GM04504 (cell line): Measurements from ENCODE around the gene IRF5.

ENCODE experiments used
- DNase-seq: peaks from one replicate; pipeline ENCODE4 v3.0.0-alpha.2; 2012; ENCODE audit warnings: low read depth

Gene IRF5

GRCh38 chr7:128937647-128938543 is at the start of gene IRF5:
IRF5 (plus strand) TSS chr7:128937927; CDS start chr7:128942082, 4,155 bp downstream.
- DNase-seq, result no peak

GRCh38 chr7:128888039-128888755 is 49.5 kb upstream of the IRF5 start:
- DNase-seq, result no peak

- DNase-seq, result no peak
Observed at GRCh38 chr7:128888756-128889095, 49.0 kb upstream of the IRF5 start.

GRCh38 chr7:128889121-128889520 is 48.6 kb upstream of the IRF5 start:
- DNase-seq, result no peak

GRCh38 chr7:128890306-128891109 is 47.2 kb upstream of the IRF5 start:
- no peak for DNase-seq

GRCh38 chr7:128891110-128891941 is 46.4 kb upstream of the IRF5 start:
- no peak for DNase-seq

- no peak for DNase-seq
Observed at GRCh38 chr7:128891942-128892269, 45.8 kb upstream of the IRF5 start.

- no peak for DNase-seq
Observed at GRCh38 chr7:128892521-128893250, 45.0 kb upstream of the IRF5 start.

GRCh38 chr7:128893251-128894100 is 44.3 kb upstream of the IRF5 start:
- no peak for DNase-seq

- no peak for DNase-seq
Observed at GRCh38 chr7:128894101-128894440, 43.7 kb upstream of the IRF5 start.

- no peak for DNase-seq
Observed at GRCh38 chr7:128895320-128895719, 42.4 kb upstream of the IRF5 start.

- DNase-seq, result no peak
Observed at GRCh38 chr7:128899392-128899791, 38.3 kb upstream of the IRF5 start.

GRCh38 chr7:128900237-128900636 is 37.5 kb upstream of the IRF5 start:
- DNase-seq, result no peak

- DNase-seq, result no peak
Observed at GRCh38 chr7:128902761-128903585, 34.8 kb upstream of the IRF5 start.

- no peak for DNase-seq
Observed at GRCh38 chr7:128903621-128904361, 33.9 kb upstream of the IRF5 start.

- DNase-seq, result no peak
Observed at GRCh38 chr7:128904381-128905197, 33.1 kb upstream of the IRF5 start.

GRCh38 chr7:128906001-128906765 is 31.5 kb upstream of the IRF5 start:
- no peak for DNase-seq
